Testis (tissue), 2 donors: ENCODE results near the gene GORASP1.

Experiments
- CTCF ChIP-seq, 3 experiments: fragments of 450-650 bp in 2 of 3; fragments of 200-600 bp in 1 of 3; sonication (generic) in 1 of 3; IDR thresholded peaks; one replicate each; pipeline ENCODE4 v1.5.1; 2016 to 2019; ENCODE audit warnings: antibody characterized with exemption in 3 of 3, mild to moderate bottlenecking in 2 of 3, moderate library complexity in 1 of 3
- POLR2A ChIP-seq: fragments of 450-650 bp; IDR thresholded peaks from one replicate; pipeline ENCODE4 v1.6.1; 2017; ENCODE audit warnings: antibody characterized with exemption, mild to moderate bottlenecking, moderate library complexity

GRCh38 chr3:39124876-39125840, 17.7 kb upstream of the GORASP1 start:
- TF ChIP-seq CTCF (IDR thresholded peaks at IDR 0.05) (no peak), POLR2A (no peak)
